Liver (tissue), 9 donors: Measurements from ENCODE around the gene CSNK1D. TPM values are rescaled to one million over a fixed set of nuclear protein-coding genes. Genes with fewer than 3 reads are reported as not detected.

Source experiments
- DNase-seq: peaks from one replicate; pipeline ENCODE4 v3.0.0-alpha.2; 2017; ENCODE audit warnings: low spot score
- H3K27ac ChIP-seq, 2 donors: one replicate each; pipeline ENCODE4 v1.7.0; 2013; ENCODE audit warnings: inconsistent platforms in 2 of 2, low read length in 2 of 2, control low read depth in 1 of 2, low read depth in 1 of 2, mild to moderate bottlenecking in 1 of 2
- H3K27me3 ChIP-seq, 4 donors: one replicate each; pipeline versions ENCODE4 v1.6.1 to v1.7.0; 2013; ENCODE audit warnings: low read length in 3 of 4, inconsistent platforms in 1 of 4, mild to moderate bottlenecking in 1 of 4, moderate library complexity in 1 of 4; ENCODE audit not compliant: control insufficient read depth in 4 of 4, insufficient read depth in 4 of 4
- H3K36me3 ChIP-seq, 4 donors: one replicate each; pipeline versions ENCODE4 v1.6.1 to v1.7.0; 2013; ENCODE audit warnings: low read length in 3 of 4, mild to moderate bottlenecking in 3 of 4, low read depth in 1 of 4, moderate library complexity in 1 of 4; ENCODE audit not compliant: control insufficient read depth in 4 of 4, insufficient read depth in 3 of 4
- H3K4me1 ChIP-seq, 4 donors: one replicate each; pipeline versions ENCODE4 v1.6.1 to v1.7.0; 2013; ENCODE audit warnings: low read length in 3 of 4, mild to moderate bottlenecking in 3 of 4, moderate library complexity in 1 of 4; ENCODE audit not compliant: control insufficient read depth in 4 of 4, insufficient read depth in 4 of 4
- H3K4me3 ChIP-seq, 3 donors: one replicate each; pipeline versions ENCODE4 v1.6.1 to v1.7.0; 2013; ENCODE audit warnings: low read length in 3 of 3, control low read depth in 1 of 3, low read depth in 1 of 3, mild to moderate bottlenecking in 1 of 3
- H3K9ac ChIP-seq, 2 donors: one replicate each; pipeline ENCODE4 v1.7.0; 2013; ENCODE audit warnings: low read length in 2 of 2, mild to moderate bottlenecking in 2 of 2, moderate library complexity in 2 of 2, control low read depth in 1 of 2, low read depth in 1 of 2
- H3K9me3 ChIP-seq, 4 donors: one replicate each; pipeline versions ENCODE4 v1.6.1 to v1.7.0; 2013; ENCODE audit warnings: low read length in 3 of 4; ENCODE audit not compliant: control insufficient read depth in 4 of 4
- ATF3 ChIP-seq: IDR thresholded peaks from 2 replicates; pipeline ENCODE4 v1.6.1; 2016; ENCODE audit warnings: antibody characterized with exemption
- CTCF ChIP-seq: fragments of 150-350 bp; IDR thresholded peaks from 2 replicates; pipeline ENCODE4 v1.5.1; 2017; ENCODE audit warnings: improper control_type of control experiment, low read depth, low read length; ENCODE audit not compliant: missing input control
- EGR1 ChIP-seq, 2 donors: IDR thresholded peaks; 2 replicates each; pipeline ENCODE4 v1.6.1; 2016 to 2018; ENCODE audit warnings: antibody characterized with exemption in 2 of 2, low read depth in 2 of 2
- FOXA1 ChIP-seq: IDR thresholded peaks from 2 replicates; pipeline ENCODE4 v1.6.1; 2016; ENCODE audit warnings: antibody characterized with exemption
- FOXA2 ChIP-seq: IDR thresholded peaks from 2 replicates; pipeline ENCODE4 v1.6.1; 2016; ENCODE audit warnings: antibody characterized with exemption
- GABPA ChIP-seq, 2 donors: IDR thresholded peaks in 1 of 2; conservative IDR thresholded peaks in 1 of 2; 2 replicates each; pipeline ENCODE4 v1.6.1; 2016; ENCODE audit warnings: antibody characterized with exemption in 2 of 2, mild to moderate bottlenecking in 1 of 2, moderate library complexity in 1 of 2
- HNF4A ChIP-seq, 2 donors: conservative IDR thresholded peaks; 2 replicates each; pipeline ENCODE4 v1.6.1; 2016; ENCODE audit warnings: antibody characterized with exemption in 2 of 2, mild to moderate bottlenecking in 2 of 2
- HNF4G ChIP-seq: IDR thresholded peaks from 2 replicates; pipeline ENCODE4 v1.6.1; 2016; ENCODE audit warnings: antibody characterized with exemption
- JUND ChIP-seq, 2 donors: IDR thresholded peaks; 2 replicates each; pipeline ENCODE4 v1.6.1; 2016; ENCODE audit warnings: antibody characterized with exemption in 2 of 2
- MAX ChIP-seq: IDR thresholded peaks from 2 replicates; pipeline ENCODE4 v1.6.1; 2016; ENCODE audit warnings: antibody characterized with exemption
- NR2F2 ChIP-seq: IDR thresholded peaks from 2 replicates; pipeline ENCODE4 v1.6.1; 2016; ENCODE audit warnings: antibody characterized with exemption
- RAD21 ChIP-seq, 2 donors: IDR thresholded peaks; 2 replicates each; pipeline ENCODE4 v1.6.1; 2016; ENCODE audit warnings: antibody characterized with exemption in 2 of 2, mild to moderate bottlenecking in 2 of 2
- REST ChIP-seq: IDR thresholded peaks from 2 replicates; pipeline ENCODE4 v1.6.1; 2016; ENCODE audit warnings: antibody characterized with exemption, mild to moderate bottlenecking
- RXRA ChIP-seq, 2 donors: IDR thresholded peaks; 2 replicates each; pipeline ENCODE4 v1.6.1; 2017 to 2018; ENCODE audit warnings: antibody characterized with exemption in 2 of 2, mild to moderate bottlenecking in 1 of 2
- SP1 ChIP-seq: IDR thresholded peaks from 2 replicates; pipeline ENCODE4 v1.6.1; 2018; ENCODE audit warnings: antibody characterized with exemption, mild to moderate bottlenecking
- TAF1 ChIP-seq: conservative IDR thresholded peaks from 2 replicates; pipeline ENCODE4 v1.6.1; 2016; ENCODE audit warnings: antibody characterized with exemption, mild to moderate bottlenecking
- YY1 ChIP-seq: IDR thresholded peaks from 2 replicates; pipeline ENCODE4 v1.6.1; 2016; ENCODE audit warnings: antibody characterized with exemption, mild to moderate bottlenecking
- ZBTB33 ChIP-seq: IDR thresholded peaks from 2 replicates; pipeline ENCODE4 v1.6.1; 2016; ENCODE audit warnings: antibody characterized with exemption
- WGBS: extraction: QIAGEN DNeasy Blood & Tissue Kit; methylation state at CpG from one replicate; pipeline ENCODE4 v1.1.7; 2013; 5-methylcytosine and 5-hydroxymethylcytosine counted together
- polyA plus RNA-seq, 2 donors: library from polyadenylated mRNA; stranded (reverse) in 1 of 2; unstranded in 1 of 2; fragments of 200-250 nt in 1 of 2; fragments of >200 nt in 1 of 2; fragmentation: Nextera tagmentation in 1 of 2; extraction: Ambion mirVana in 1 of 2; gene quantifications; one replicate each; pipeline versions ENCODE4 v1.2.1 to v1.2.3, GENCODE V29; 2013 to 2015
- total RNA-seq, 2 donors: library from RNA; depleted of rRNA; stranded (reverse); fragments of >200 nt; gene quantifications; one replicate each; pipeline ENCODE4 v1.2.3, GENCODE V29; 2014
- donor health status: healthy.
- donor health status: healthy.
- donor health status: healthy.
- donor health status: healthy.
- donor health status: healthy.

The CSNK1D gene
- total and polyA plus RNA-seq, 4 donors: 22.0 to 49.0 (median 34.2) TPM

- TF ChIP-seq CTCF (no peak), NR2F2 (no peak), TAF1 (no peak), FOXA1 (no peak)
These were observed 43.5 kb downstream of the CSNK1D start (continued) for GRCh38 chr17:82229698-82230608.

- H3K9ac ChIP-seq: peak within 1 kb of the TSS in 1 of 2 donors; percentile 59
- peaks cover 3 to 24% (median 12%) of the 10 kb centered on the region in 4 donors for H3K4me1 ChIP-seq
- whole genome bisulfite sequencing: 7% methylated on average over 105 of the region's 105 CpGs
- peak within 1 kb of the TSS in 1 of 3 donors; percentile 57 for H3K4me3 ChIP-seq
- no peaks in the 10 kb centered on the region for H3K27me3 ChIP-seq
- H3K27ac ChIP-seq: peak within 1 kb of the TSS; percentile 79 to 86
- no peaks in the 10 kb centered on the region for H3K9me3 ChIP-seq
- TF ChIP-seq REST (no peak), HNF4G (no peak), EGR1 (IDR thresholded peaks at IDR 0.05; ENCODE audit: low read depth in 2 of 2) (no peak), ZBTB33 (no peak), NR2F2 (no peak), FOXA1 (no peak), SP1 (no peak), ATF3 (no peak), GABPA (IDR thresholded peaks at IDR 0.05 in 1 of 2, conservative IDR thresholded peaks at IDR 0.05 in 1 of 2) (no peak), RXRA (IDR thresholded peaks at IDR 0.05) (no peak), MAX (no peak), JUND (IDR thresholded peaks at IDR 0.05) (no peak), YY1 (no peak), TAF1 (no peak), CTCF (no peak), FOXA2 (no peak), HNF4A (conservative IDR thresholded peaks at IDR 0.05) (no peak), RAD21 (IDR thresholded peaks at IDR 0.05) (no peak)
- H3K36me3 ChIP-seq: no peaks in the 10 kb centered on the region
- DNase-seq: no peak
These were observed 44.4 kb downstream of the CSNK1D start, which contains the start of gene SLC16A3 for GRCh38 chr17:82228842-82229697. Gene SLC16A3, plus strand, starts transcription at chr17:82229042. Its CDS starts 6,967 bp downstream, at chr17:82236009.
